NCI-H2196 (cell line): Measurements from ENCODE around the gene ZGLP1.
"Not testable (repeated sequence)": the region's sequence is repeated elsewhere in the genome, so short reads cannot be mapped to it uniquely, and the experiment has no call there.

Experiments used
- DNase-seq: peaks from one replicate; lab custom pipeline; 2025; ENCODE audit not compliant: unreplicated experiment; lab: John Stamatoyannopoulos, UW

ZGLP1 gene

DNA sequence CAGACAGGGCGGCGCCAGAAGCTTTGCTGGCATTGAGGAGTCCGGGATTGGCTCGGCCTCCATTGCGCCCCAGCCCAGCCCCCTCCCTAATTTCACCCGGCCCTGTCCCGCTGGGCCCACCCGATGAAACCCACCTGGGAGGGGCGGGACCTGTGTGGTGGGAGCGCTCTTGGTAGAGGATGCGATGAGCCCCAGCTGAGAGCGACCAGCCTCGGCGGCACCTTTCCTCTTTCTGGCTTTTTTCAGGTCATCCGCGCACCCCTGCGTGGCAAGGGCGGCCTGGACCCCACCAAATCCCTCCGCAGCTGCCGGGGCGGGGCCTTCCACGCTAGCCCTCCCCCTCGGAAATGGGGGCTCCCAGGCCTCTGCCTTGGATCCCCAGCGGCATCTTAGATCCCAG is at the start of gene ZGLP1:
ZGLP1 (minus strand) TSS at position 393 of the 400 bp plus-strand sequence.
- DNase-seq = no peak

DNA sequence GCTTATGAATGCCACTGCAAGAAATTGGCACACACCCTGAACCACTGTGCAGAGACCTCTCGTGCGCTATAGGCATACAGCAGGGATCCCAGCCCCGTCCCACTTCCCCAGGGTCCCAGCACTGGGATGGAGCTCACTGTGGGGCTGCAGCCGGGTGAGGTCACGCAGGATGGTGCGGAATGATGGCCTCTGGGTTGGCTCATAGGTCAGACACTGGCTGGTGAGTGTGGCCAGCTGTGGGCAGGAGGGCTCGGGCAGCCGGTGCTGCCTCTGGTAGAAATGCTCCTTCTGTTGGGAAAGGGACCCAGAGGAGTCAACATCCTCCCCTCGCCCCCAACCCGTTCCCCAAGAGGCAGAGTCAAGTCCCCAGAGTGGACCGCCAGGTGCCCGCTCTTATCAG is 46.8 kb upstream of the ZGLP1 start:
- no peak for DNase-seq

DNA sequence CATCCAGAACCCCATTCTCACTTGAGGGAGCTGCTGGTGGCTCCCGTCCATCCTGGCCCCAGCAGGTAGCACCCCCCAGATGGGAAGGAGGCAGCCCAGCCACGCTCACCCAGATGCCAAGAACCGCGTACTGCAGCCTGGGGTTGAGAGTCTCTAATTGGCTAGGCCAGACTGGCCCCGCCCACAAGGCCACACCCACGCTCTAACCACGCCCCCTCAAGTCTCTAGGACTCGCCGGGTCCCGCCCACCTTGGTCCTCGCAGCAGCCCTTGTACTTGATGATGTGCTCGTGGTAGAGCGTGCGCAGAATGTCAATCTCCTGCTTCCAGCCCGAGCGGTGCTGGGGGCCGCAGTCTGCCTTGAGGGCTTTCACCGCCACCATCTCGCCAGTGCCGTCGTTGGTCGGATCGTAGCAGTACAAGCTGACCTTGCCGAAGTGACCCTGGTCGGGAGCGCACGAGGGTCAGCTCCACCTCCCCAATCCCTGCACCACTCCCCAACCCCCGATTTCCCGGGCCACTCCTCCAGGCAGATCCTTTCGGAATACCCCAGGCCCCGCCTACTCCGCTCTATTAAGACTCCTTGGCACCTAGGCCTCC is 44.3 kb upstream of the ZGLP1 start:
- DNase-seq = peak; percentile 11

DNA sequence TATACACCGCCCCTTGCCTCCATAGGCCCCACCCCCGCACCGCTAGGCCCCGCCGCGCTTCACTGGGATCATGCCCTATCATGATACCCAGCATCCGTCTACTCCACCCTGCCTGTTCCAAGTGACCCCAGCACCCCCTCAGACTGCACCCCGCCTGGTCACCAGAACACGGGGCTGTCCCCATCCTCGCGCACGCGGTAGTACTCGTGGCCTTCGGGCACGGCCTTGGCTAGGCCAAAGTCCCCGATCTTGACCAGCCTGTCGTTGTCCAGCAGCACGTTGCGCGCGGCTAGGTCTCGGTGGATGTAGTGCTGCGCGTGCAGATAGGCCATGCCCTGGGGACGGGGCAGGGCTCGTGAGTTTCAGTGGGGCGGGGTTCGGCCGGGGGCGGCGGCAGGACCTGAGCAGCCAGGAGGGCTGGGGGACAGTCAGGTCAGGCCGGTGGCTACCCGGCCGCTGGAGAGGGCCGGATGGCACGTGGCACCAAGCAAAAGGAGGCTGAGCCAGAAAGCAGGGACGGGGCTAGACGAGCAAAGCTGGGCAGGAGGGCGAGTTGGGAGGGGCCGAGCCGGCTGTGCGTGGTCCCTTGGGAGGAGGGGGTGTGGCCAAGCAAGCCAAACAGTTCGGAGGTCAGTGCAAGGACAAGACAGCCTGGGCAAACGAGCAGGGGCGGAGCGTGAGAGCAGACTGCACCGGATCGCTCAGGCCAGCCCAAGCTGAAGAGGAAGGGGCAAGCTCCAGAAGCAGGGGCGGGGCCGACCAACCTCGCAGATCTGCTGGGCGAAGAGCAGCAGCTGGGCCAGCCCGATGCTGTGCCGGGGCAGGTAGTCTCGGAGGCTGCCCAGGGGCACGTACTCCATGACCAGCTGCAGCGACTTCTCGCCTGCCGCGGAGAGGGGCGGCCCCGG is 43.4 kb upstream of the ZGLP1 start:
- no peak for DNase-seq

DNA sequence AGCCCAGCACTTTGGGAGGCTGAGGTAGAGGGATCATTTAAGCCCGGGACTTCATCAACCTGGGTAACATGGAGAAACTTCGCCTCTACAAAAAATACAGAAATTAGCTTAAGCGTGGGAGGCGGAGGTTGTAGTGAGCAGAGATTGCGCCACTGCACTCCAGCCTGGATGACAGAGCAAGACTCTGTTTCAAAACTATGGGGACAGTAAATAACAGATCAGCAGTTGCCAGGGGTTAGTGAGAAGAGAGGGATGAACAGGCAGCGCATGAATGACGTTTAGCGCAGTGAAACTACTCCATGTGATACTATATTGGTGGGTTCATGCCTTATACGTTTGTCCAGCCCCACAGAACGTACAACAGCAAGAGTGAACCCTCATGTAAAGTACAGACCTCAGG is 36.9 kb upstream of the ZGLP1 start:
- DNase-seq = no peak

DNA sequence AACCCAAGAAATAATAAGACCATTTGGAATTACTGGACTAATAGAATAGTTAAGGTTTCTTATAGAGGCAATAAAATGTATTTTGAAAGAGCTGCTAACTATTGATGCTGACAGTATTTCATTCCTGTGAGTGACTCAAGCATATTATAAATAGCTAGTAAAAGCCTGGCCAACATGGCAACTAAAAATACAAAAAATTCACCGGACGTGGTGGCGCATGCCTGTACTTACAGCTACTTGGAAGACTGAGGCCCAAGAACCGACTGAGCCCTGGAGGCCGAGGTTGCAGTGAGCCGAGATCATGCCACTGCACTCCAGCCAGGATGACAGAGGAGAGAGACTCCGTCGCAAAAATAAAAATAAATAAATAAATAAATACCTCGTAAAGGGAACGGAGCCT is 35.2 kb upstream of the ZGLP1 start:
- no peak for DNase-seq

DNA sequence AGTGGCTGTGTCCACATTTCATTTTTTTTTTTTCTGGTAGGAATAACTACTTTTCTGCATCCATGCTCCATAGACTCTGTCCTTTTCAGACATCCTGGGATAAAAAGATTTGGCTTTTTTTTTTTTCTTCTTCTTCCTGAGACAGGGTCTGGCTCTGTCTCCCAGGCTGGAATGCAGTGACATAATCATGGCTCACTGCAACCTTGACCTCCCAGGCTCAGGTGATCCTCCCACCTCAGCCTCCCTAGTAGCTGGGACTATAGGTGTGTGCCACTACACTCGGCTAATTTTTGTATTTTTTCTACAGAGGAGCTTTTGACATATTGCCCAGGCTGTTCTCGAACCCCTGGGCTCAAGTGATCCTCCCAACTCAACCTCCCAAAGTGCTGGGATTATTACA is 33.9 kb upstream of the ZGLP1 start:
- DNase-seq = no peak

DNA sequence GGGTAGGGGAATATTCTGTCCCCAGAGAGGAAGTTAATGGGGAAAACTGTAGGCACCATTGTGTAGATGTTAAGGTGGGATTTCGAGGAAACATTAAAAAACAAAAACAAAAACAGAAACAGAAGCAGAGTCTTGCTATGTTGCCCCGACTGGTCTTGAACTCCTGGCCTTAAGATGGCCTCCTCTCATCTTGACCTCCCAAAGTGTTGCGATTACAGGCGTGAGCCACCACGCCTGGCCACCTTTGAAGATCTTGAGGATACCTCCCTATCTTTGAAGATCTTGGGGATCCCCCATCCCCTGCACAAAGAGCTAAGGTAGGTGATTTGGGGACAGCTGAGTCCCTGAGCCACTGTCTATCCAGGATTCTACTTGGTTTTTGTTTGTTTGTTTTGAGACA is 30.4 kb upstream of the ZGLP1 start:
- no peak for DNase-seq

DNA sequence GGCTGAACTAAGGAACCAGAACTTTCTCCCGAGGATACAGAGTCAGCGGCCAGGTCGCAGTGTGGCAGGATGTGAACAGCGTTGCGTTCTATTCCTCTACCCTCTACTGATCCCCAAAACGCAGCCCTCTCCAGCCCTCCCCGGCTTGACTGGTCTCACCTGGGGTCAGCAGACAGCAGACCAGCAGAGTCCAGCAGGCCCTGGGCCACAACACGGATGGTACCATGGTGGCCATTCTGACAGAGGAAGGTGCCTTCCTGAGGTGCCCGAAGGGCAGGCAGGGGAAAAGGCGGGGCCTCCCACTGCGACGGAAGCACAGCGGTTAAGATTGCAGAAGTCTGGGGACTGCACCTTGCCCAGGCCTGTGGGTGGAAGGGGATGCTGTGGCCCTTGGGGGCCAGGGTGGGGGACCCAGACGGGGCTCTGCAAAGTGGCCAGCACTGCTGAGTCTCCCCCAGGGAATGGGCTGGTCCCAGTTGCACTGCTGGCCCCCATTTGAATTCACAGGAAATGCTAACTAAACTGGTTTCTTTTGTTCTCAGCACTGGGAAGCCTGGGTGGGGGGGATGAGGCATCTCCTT is 29.9 kb upstream of the ZGLP1 start, which contains the start of gene ICAM3:
ICAM3 (minus strand) TSS at position 245 of the 581 bp plus-strand sequence; CDS start at position 235, 10 bp downstream.
- no peak for DNase-seq

DNA sequence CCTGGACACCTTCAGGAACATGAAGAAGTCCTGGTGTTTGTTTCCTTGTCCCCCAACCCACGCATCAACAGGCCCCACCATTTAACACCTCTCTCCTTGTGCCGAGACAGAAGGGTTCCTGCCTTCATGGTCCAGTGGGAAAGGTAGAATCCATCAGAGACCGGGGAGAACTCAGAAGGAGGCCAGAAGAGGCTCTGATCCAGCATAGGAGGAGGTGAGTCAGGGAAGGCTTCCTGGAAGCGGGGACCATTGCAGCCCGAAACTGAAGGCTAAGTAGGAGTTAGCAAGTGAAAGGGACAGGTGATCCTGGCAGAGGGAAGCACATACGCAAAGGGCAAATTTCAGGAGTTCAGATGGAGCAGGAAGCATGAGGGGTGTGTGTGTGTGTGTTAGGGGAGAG is 29.3 kb upstream of the ZGLP1 start:
- no peak for DNase-seq

DNA sequence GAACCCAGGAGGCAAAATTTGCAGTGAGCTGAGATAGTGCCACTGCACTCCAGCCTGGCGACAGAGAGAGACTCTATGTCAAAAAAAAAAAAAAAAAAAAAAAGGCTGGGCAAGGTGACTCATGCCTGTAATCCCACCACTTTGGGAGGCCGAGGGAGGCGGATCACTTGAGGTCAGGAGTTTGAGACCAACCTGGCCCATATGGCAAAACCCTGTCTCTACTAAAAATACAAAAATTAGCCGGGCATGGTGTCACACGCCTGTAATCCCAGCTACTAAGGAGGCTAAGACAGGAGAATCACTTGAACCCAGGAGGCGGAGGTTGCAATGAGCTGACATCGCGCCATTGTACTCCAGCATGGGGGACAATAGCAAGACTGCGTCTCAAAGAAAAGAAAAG is 27.1 kb upstream of the ZGLP1 start:
- not testable (repeated sequence) for DNase-seq

DNA sequence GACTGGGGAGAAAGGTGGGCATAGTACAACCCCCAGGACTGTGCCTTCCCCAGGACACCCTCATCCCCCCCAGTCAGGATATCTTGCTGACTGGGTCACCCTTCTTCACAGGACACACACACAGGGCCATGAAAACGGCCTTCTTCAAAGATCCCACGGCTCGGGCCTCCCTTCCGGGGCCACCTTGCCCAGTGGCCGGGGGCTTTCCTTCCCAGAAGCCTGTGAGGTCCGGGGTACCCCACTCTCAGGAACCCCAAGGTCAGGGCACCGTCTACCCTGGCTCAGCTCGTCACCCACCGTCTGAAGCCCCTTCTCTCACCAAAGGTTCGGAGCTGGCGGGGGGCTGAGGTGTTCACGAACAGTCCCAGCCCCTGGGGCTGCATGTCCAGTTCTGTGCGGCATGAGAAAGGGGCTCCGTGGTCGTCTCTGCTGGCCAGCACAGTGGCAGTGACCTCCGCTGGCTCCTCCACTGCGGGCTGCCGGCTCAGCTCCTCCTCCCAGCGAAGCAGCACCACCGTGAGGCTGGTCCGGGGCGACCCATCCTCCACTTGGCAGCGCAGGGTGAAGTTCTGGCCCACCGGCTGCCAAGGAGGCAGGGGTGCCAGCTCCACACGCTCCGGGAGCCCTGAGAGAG is 25.9 kb upstream of the ZGLP1 start:
- DNase-seq = no peak

DNA sequence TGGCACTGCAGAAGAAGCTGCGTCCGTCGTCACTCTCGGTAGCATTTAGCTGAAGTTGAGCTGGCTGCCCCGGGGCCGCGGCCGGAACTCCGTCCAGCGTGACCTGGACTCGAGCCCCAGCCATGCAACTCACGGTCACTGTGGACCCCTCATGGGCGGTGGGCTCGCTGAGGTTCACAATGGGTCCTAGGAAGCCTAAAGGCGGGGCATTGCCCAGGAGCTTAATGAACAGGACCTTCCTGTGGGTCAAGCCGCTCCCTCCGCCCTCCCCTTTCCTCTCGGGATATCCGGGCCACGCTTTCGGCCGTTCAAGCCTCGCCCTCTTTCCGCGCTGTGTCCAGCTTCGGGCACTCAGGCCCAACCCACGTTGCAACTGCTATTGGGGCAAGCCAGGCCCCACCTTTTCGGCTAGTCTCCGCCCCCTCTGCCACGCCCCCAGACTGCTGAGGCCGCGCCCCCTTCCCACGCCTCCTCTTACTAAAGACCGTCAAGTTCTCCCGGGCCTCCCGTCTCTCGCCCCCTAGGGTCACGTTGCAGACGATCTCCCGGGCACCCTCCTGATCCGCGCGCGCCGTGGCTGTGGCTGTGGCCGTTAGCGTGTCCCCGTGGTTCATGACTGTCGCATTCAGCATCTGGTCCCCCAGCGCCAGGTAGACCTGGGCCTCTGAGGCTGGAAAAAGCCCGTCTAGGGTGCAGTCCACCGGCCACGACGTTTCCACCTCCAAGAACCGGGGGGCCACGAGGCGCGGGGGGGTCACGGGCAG is 25.2 kb upstream of the ZGLP1 start:
- peak; percentile 89 for DNase-seq

DNA sequence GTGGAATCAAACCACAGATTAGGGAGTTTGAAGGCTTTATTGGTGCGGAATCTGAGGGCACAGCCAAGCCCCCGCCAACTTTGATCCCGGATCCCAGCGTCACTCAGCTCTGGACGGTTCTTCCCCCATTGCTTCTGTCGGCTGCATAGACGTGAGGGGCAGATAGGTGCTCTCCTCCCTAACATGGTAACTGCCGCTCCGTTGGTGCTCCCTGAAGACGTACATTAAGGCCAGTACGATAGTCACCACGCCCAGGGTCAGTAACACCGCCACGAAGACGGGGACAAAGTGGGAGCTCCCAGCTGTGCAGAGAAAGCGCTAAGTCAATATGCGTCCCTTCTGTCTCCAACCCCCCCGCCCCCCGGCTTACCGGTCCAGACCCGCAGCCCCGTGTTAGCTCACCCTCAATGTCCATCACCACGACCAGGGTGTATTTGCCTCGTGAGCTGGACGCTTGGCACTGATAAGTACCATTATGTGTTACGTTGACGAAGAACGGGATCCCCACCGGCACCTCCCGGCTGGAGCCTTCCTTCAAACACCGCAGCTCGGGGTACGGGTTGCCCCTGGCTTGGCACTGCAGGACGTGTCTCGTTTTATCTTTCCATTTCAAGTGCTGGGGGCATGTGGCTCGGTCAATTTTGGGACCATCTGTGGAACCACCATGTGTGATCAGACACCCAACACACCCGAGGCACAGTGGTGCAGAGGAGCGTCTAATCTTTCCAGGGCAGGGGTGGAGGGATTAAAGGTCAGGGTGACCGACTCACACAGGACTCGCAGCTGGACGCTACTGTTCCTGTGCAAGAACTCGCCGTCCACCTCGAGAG is 24.4 kb upstream of the ZGLP1 start:
- DNase-seq = peak; percentile 50

DNA sequence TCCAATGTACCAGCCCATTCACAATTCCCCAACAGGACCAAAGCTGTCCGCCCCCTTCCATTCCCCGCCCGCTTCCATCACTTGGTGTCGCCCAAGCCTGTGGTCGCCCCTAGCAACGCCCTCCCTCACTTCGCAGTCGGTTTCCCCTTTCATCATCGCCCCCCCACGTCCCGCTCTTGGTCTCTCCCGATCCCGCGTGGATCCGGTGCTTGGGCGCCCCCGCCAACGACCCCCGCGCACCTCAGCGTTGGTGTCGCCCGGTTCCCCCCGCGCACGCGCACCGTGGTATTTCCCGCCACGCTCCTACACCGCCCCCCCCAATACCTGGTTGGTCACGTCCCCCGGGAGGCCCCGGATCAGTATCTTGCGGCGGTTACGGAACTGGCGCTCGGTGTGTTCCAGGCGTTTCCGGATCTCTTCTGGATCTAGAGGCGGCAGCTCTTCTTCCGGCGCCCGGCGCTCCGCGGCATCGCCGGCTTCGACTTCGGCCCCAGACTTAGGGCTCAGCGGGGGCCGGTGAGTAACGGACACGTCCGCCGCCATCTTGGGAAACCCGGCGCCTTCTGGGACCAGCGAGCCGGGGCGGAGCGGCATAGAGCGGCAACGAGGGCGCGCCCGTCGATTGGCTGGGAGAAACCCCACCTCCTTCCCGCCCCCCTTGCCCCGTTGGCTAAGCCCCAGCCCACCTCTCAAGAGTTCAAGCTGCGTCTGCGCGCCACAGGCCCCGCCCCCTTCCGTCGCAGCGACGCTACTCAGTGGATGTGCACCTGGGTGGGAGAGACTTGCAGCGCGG is 23.5 kb upstream of the ZGLP1 start, which contains the start of gene RAVER1:
RAVER1 (minus strand) TSS at position 565 of the 793 bp plus-strand sequence; CDS start at position 543, 22 bp downstream.
- peak; percentile 96 for DNase-seq

DNA sequence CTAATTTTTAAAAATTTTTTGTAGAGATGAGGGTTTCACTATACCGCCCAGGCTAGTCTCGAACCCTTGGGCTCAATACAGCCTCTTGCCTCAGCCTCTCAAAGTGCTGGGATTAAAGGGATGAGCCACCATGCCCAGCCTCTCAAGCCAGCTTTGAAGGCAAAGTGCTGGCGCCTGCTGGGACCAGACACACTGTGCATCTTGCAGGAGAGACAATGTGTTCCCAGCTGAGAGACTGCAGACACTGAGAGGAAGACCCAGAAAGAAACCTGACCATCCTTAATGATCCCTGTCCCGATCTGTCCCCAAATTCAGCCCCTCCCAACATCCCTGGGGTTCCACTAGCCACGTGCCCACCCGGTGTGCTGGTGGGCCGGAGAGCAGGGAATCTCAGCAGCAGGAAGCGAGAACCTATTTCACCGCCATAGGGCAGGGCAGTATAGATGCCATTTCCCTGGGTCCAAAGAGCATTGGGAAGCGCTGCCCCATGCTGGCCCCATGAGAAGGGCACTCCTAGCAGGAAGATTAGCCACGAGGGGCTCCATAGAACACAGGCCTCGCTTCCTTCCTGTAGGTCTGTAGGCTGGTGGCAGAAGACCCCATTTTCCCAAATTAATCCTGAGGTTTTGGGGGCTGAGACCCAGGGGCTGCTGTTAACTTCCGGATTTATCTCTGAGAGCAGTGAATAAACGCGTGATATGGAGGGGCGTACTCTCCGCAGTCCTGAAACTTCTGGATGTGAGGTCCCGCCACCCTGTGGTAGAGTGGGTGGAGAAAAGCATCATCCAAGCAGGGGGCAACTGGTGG is 22.7 kb upstream of the ZGLP1 start:
- no peak for DNase-seq

DNA sequence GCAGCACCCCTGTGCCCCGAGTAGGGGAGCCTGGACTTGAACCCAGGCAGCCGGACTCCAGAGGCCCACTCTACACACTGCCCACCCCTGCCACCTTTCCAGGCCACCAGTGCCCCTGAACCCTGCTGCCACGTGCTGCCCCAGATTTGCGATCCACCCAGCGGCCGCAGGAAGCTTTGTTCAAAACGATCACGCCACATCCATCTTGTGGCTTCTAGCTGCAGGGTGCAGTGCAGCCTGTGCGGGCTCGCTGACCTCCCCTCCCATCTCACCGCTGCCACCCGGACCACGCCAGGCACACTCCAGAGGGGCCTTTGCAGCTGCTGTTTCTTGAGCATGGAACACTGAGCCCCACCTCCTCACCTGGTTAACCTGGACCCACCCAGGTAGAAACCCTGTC is 19.9 kb upstream of the ZGLP1 start:
- DNase-seq = no peak
